GM19463 (cell line): ENCODE data around the gene SPPL3.
"Not testable (repeated sequence)": the region's sequence is repeated elsewhere in the genome, so short reads cannot be mapped to it uniquely, and the experiment has no call there.

ENCODE experiments used
- ATAC-seq: cut with Tn5 transposase; IDR thresholded peaks from one replicate; pipeline ENCODE4 v1.9.1; 2021; ENCODE audit warnings: mild to moderate bottlenecking, moderate library complexity; ENCODE audit not compliant: unreplicated experiment

The SPPL3 gene

DNA sequence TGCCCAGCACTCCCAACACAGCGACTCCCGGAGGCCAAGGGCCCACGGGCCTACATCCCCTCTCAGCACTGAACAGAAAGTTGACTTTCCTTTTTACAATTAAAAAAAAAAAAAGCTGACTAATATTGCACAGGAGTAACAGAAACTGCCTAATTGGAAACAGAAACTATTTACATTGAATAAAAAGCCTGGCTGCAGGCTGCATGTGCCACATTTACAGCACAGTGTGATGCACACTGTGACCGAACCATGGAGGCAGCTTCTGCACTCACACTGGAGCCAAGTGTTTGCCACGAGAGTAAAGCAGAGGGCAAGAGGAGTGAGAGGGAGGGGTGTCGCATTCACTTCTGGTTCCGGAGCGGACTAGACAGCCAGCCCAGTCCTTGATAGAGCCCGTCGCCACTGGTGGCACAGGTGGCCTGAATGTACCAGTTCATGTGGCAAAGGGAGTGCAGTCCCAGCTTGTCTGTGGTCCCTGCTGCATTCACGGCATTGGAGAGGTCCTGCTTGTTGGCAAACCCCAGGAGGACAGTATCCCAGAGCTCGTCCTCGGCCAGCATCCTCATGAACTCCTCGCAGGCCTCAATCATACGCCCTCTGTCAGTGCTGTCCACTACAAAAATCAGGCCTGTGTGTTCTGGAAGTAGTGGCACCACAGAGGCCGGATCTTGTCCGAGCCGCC is 59.2 kb downstream of the SPPL3 start:
- ATAC-seq: no peak

- ATAC-seq: no peak
These were observed 59.9 kb downstream of the SPPL3 start for GRCh38 chr12:120844297-120844696.

GRCh38 chr12:120843472-120843871 is 60.7 kb downstream of the SPPL3 start:
- no peak for ATAC-seq

GRCh38 chr12:120842595-120842994 is 61.6 kb downstream of the SPPL3 start:
- ATAC-seq: no peak

- ATAC-seq: no peak
These were observed 62.6 kb downstream of the SPPL3 start for GRCh38 chr12:120841525-120841924.

DNA sequence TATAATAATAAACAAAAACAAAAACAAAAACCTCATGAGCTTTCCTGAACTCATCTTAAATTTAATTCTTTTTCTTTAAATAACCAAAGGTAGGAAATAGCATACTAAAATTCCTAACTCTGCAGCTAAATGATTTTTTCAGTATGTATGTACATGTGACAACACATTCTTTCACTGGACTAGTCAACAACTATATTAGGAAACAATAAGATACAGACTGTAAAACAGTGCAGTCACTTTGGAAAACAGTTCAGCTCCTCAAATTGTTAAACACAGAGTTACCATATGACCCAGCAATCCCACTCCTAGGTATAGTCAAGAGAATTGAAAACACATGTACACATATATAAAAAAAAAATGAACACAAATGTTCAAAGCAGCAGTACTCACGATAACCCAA is 64.7 kb downstream of the SPPL3 start:
- ATAC-seq: no peak

GRCh38 chr12:120838629-120839383 is 65.4 kb downstream of the SPPL3 start:
- not testable (repeated sequence) for ATAC-seq

GRCh38 chr12:120836114-120836684 is 68.0 kb downstream of the SPPL3 start:
- ATAC-seq: no peak

DNA sequence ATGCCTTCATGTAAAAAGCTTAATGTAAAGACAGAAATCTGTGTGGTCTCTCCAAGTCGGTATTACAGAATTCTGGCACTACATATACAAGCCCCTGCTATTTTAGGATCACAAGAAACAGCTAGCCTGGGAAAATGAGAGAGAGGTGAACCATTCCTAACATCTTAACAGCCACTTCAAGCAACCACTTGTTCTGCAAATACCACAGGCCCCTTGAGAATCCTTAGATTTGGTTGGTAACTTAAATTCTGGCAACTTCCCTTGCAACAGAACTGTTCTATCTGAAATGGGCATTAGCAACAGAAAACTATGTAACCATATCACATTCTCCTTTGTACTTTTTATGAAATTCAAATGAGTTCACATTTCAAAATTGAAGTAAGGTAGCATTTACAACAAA is 68.5 kb downstream of the SPPL3 start:
- no peak for ATAC-seq

- ATAC-seq: no peak
These were observed 68.9 kb downstream of the SPPL3 start for GRCh38 chr12:120835304-120835612.

DNA sequence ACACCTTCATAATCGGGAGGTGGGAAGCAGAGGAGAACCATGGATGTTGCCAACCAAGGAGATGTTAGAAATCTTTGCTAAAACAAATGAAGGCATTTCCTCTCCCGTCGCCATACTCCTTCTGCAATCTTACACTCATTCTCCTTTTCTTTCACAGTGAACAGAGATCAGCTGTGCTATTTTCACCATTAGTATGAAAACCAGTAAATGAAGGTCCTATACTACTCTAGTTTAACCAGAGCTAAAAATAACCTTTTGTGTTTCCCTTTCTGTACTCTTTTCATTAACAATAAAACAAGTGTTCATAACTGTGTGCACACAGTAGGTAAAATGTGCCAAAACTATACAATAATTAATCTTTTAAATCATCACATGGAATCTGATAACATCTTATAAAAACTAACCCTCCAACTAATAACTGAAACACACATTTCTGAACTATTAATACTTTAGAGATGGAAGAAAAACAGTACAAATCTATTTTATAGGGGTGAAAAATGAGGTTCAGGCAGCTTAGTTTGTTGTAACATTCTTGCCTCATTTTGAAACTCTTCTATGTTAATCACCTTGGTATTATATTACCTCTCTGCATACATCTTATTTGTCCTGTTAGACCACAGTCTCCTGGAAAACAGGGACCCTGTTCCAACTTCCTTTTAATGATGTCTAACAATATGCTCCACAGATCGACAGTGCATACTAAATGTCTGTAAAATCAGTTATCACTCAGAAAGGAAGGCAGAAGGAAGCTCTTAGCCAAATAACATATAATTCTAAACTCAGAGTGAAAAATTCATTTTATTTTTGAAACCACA is 69.5 kb downstream of the SPPL3 start:
- no peak for ATAC-seq

- ATAC-seq: no peak
These were observed 70.3 kb downstream of the SPPL3 start for GRCh38 chr12:120833849-120834248.

- ATAC-seq: no peak
These were observed 71.4 kb downstream of the SPPL3 start for GRCh38 chr12:120832737-120833136.

DNA sequence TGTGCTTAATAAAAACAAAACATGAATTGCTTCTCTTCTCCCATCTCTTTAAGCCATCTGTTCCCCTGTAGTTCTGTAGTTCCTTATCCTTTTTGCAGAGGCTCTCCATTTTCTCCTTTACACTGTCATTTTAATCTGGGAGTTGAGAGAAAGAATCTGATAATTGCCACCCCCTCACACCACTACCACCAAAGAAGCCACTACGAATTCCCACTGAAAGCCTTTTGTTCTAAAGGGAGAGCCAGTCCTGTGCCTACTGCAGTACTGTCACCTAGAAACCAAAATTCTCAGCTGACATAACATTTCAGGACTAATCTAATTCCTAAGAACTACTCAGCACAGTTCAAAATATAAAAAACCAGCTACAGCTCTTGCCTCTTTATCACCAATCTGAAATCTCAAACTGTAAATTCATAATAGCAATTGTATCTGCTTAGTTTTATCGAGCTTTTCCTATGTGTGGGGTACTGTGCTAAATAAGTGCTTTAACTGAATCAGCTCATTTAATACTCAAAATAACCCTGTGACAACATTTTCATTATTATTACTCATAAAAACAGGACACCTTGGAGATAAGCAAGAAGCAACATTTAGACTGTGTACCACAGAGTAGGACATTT is 72.4 kb downstream of the SPPL3 start:
- no peak for ATAC-seq

- ATAC-seq: no peak
These were observed 73.2 kb downstream of the SPPL3 start for GRCh38 chr12:120830966-120831365.

DNA sequence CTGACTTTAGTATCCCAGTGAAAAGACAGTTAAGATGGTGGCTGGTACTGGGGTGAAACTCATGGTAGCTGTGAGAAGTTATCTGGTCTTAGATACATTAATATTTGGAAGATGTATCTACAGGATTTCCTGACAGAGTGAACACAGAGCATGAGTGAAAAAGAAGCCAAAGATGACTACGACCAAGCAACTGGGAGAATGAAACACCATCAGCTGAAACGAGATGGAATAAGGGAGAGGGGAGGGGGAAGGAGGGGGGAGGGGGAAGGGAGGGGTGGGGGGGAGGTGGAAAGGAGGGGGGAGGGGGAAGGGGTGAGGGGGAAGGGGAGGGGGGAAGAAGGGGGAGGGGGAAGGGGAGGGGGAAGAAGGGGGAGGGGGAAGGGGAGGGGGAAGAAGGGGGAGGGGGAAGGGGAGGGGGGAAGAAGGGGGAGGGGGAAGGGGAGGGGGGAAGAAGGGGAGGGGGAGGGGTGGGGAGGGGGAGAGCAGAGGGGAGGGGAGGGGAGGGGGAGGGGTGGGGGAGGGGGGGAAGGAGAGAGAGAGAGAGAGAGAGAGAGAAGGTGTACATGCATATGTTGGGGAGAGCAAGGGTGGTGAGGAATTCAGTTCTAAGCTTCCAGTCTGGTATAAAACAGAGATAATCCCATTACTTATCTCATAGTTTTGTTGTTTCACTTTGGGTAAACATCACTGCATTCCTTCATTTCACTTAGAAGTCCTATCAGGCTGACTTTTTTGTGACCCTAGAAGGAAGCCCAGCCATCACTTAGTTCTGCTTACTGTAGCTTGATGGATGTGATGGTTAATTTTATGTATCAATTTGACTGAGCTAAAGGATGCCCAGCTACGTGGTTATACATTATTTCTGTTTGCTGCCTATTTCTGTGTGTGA is 73.9 kb downstream of the SPPL3 start:
- no peak for ATAC-seq

- ATAC-seq: no peak
These were observed 77.8 kb downstream of the SPPL3 start for GRCh38 chr12:120826335-120826734.

- ATAC-seq: no peak
These were observed 78.8 kb downstream of the SPPL3 start for GRCh38 chr12:120825337-120825736.

DNA sequence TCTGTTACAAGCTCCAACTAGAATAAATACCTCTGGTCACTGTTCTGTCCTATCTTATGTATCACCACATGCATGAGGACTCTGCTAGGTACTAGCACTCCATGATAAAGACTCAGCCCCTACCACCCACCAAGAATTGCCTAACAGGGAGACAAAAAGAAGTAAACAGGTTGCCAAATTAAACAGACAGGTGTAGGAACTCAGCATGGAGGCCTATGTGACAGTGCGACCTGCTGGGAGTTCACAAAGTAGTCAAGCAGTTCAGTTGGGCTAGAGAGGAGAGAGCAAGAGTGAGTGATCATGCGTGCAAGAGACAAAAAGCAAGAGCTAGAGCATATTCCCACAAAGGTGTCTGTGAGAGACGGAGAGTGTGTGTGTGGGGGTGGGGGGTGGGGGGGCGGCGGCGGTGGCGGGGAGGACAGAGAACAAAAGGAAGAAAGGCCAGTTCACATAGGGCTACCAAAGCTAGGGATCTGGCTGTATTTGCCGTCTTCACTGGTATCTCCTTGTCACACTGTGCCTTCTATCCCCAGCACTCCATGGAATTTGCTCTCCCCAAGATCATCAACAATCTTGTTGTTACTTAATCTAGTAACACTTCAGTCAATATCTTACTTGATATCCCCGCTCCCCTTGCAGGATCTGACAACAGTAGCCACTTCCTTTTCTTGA is 81.2 kb downstream of the SPPL3 start:
- ATAC-seq: no peak

- ATAC-seq: no peak
These were observed 82.3 kb downstream of the SPPL3 start for GRCh38 chr12:120821878-120822277.
